Psoas muscle (tissue), 8 donors: Measurements from ENCODE around the gene FGB. TPM values are rescaled to one million over a fixed set of nuclear protein-coding genes. Genes with fewer than 3 reads are reported as not detected.

Experiments
- ATAC-seq, 4 donors: fragments of 200-7000 bp; cut with Tn5 transposase; one replicate each; pipeline ENCODE4 v1.9.1; 2020; ENCODE audit warnings: moderate library complexity in 3 of 4, mild to moderate bottlenecking in 2 of 4
- DNase-seq, 2 donors: peaks; one replicate each; pipeline ENCODE4 v3.0.0-alpha.2; 2020
- H3K27ac ChIP-seq: fragments of 200-600 bp; one replicate; pipeline ENCODE4 v1.8.0; 2022
- H3K27me3 ChIP-seq, 3 donors: fragments of 200-600 bp in 1 of 3; one replicate each; pipeline versions ENCODE4 v1.6.1 to v1.8.0; 2013 to 2022; ENCODE audit warnings: low read length in 2 of 3, mild to moderate bottlenecking in 2 of 3, moderate library complexity in 1 of 3; ENCODE audit not compliant: insufficient read depth in 3 of 3
- H3K36me3 ChIP-seq, 2 donors: fragments of 200-600 bp in 1 of 2; one replicate each; pipeline versions ENCODE4 v1.6.1 to v1.8.0; 2013 to 2022; ENCODE audit warnings: low read depth in 1 of 2, mild to moderate bottlenecking in 1 of 2, moderate library complexity in 1 of 2; ENCODE audit not compliant: insufficient read depth in 1 of 2
- H3K4me1 ChIP-seq: fragments of 200-600 bp; one replicate; pipeline ENCODE4 v1.8.0; 2022
- H3K4me3 ChIP-seq: fragments of 200-600 bp; one replicate; pipeline ENCODE4 v1.8.0; 2022; ENCODE audit warnings: mild to moderate bottlenecking
- H3K9me3 ChIP-seq: fragments of 200-600 bp; one replicate; pipeline ENCODE4 v1.8.0; 2022
- CTCF ChIP-seq: fragments of 200-600 bp; IDR thresholded peaks from one replicate; pipeline ENCODE4 v1.8.0; 2022; ENCODE audit warnings: antibody characterized with exemption
- WGBS, 3 donors: extraction: QIAGEN DNeasy Blood & Tissue Kit; methylation state at CpG; one replicate each; pipeline versions ENCODE4 v1.1.6 to v1.1.7; 2013; 5-methylcytosine and 5-hydroxymethylcytosine counted together
- intact Hi-C, 2 donors: fragments of 100-400 bp; cut with DNase I; formaldehyde crosslinking; loops; one replicate each; pipeline versions ENCODE4 v1.11.0 to v1.14.2; 2022
- polyA plus RNA-seq, 3 donors: library from polyadenylated mRNA; stranded (reverse); fragments of 200-250 nt; gene quantifications; one replicate each; pipeline ENCODE4 v1.2.3, GENCODE V29; 2013
- total RNA-seq, 4 donors: library from RNA; stranded (reverse); fragmentation: NEBNext Ultra II Directional in 2 of 4; extraction: Animal tissue kit (Norgen Biotek cat#: 25700) in 2 of 4; gene quantifications; one replicate each; pipeline versions ENCODE4 v1.2.1 to v1.2.4, GENCODE V29; 2021 to 2023
- donor health status: healthy with polysubstance abuse.
- donor health status: DM: no; HTN: no; CAD: no; lungs with moderate emphysema.
- donor health status: Bipolar disorder and iron deficiency.
- donor health status: healthy.
- donor health status: DM: yes; HTN: yes; CAD: no.
- donor health status: DM: no; HTN: no; CAD: no.
- donor health status: DM: no; HTN: no; CAD: no.
- donor health status: DM: yes; HTN: yes; CAD: no.

The FGB gene
- total and polyA plus RNA-seq, 7 donors, result 0.54 to 0.77 TPM; not detected in 5

GRCh38 chr4:154569584-154569983, 6.8 kb downstream of the FGB start:
- ATAC-seq (no peak), DNase-seq (no peak)
- no peak for TF ChIP-seq CTCF
- intact Hi-C loops, result no loop called here
- no peaks in the 10 kb centered on the region for H3K36me3 ChIP-seq
- H3K9me3 ChIP-seq, result no peaks in the 10 kb centered on the region
- no peak overlapping the region for H3K4me3 ChIP-seq
- H3K27ac ChIP-seq, result no peak overlapping the region
- peaks cover 0 to 5% (median 0%) of the 10 kb centered on the region in 3 donors for H3K27me3 ChIP-seq
- 85 to 90% (median 86%) methylated on average over 5 of the region's 5 CpGs for WGBS, 3 donors
- H3K4me1 ChIP-seq, result no peaks in the 10 kb centered on the region

GRCh38 chr4:154573190-154573870, 10.5 kb downstream of the FGB start:
- TF ChIP-seq CTCF, result no peak
- 69 to 83% (median 74%) methylated on average over 5 of the region's 5 CpGs for WGBS, 3 donors
- ATAC-seq, result no peak

GRCh38 chr4:154574311-154574710, 11.5 kb downstream of the FGB start:
- TF ChIP-seq CTCF, result no peak
- Histone ChIP-seq H3K27me3 (peaks cover 0 to 5% (median 2%) of the 10 kb centered on the region in 3 donors), H3K4me1 (no peaks in the 10 kb centered on the region), H3K36me3 (no peaks in the 10 kb centered on the region), H3K4me3 (no peak overlapping the region), H3K9me3 (no peaks in the 10 kb centered on the region), H3K27ac (no peak overlapping the region)
- ATAC-seq (no peak), DNase-seq (no peak)
- intact Hi-C loops, result no loop called here
- WGBS, 3 donors, result 58 to 66% (median 62%) methylated on average over 3 of the region's 3 CpGs

More at GRCh38 chr4:154573190-154573870, 10.5 kb downstream of the FGB start:
- Histone ChIP-seq H3K36me3 (no peaks in the 10 kb centered on the region), H3K9me3 (no peaks in the 10 kb centered on the region), H3K4me1 (no peaks in the 10 kb centered on the region), H3K27ac (no peak overlapping the region), H3K27me3 (peaks cover 0 to 5% (median 2%) of the 10 kb centered on the region in 3 donors), H3K4me3 (no peak overlapping the region)
- DNase-seq, result no peak
- intact Hi-C loops, result no loop called here

GRCh38 chr4:154577324-154577723, 14.5 kb downstream of the FGB start:
- Histone ChIP-seq H3K4me3 (no peak overlapping the region), H3K9me3 (no peaks in the 10 kb centered on the region), H3K27ac (no peak overlapping the region), H3K4me1 (no peaks in the 10 kb centered on the region), H3K36me3 (no peaks in the 10 kb centered on the region), H3K27me3 (peaks cover 0 to 2% (median 0%) of the 10 kb centered on the region in 3 donors)
- 69 to 77% (median 70%) methylated on average over 2 of the region's 2 CpGs for WGBS, 3 donors
- no peak for TF ChIP-seq CTCF
- intact Hi-C loops, result no loop called here
- DNase-seq, result no peak
- ATAC-seq, result no peak

- no peak for TF ChIP-seq CTCF
- 42 to 77% (median 61%) methylated on average over 1 of the region's 1 CpG for WGBS, 3 donors
Measured at GRCh38 chr4:154578919-154579318, 16.1 kb downstream of the FGB start.

More at GRCh38 chr4:154578919-154579318, 16.1 kb downstream of the FGB start:
- Histone ChIP-seq H3K27me3 (peaks cover 0 to 2% (median 0%) of the 10 kb centered on the region in 3 donors), H3K27ac (no peak overlapping the region), H3K4me1 (no peaks in the 10 kb centered on the region), H3K9me3 (no peaks in the 10 kb centered on the region), H3K36me3 (no peaks in the 10 kb centered on the region), H3K4me3 (no peak overlapping the region)
- DNase-seq (no peak), ATAC-seq (no peak)
- intact Hi-C loops, result no loop called here
